Measurements from ENCODE around the gene KLRB1. TPM values are rescaled to one million over a fixed set of nuclear protein-coding genes. Genes with fewer than 3 reads are reported as not detected.

The KLRB1 gene
- not detected for polyA plus RNA-seq (2012; ENCODE audit: insufficient read length, low read depth)

DNA sequence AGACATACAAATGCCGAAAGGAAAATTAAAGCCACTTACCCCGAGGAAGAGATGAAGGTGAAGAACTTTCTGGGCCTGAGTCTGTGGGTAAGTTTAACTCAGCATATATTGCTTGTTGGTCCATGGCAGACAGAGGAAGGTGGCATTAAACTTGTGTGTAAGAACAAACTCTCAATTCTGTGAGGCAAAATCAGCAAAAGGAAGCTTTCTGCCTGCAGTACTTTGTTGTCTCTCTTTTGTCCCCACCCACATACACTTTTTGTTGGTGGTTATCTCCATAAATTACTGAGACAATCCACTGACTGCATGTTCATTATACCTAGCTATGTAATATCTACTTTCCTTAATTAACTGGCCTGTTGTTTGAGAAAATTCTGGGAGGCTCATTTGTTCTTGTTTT lies at the start of gene KLRB1:
Gene KLRB1, minus strand, starts transcription at position 201 of the 400 bp plus-strand sequence. Its CDS starts 77 bp downstream, at position 124.
- TF ChIP-seq REST (IDR thresholded peaks at IDR 0.05; ENCODE audit: insufficient read depth in 1 of 2, low read depth in 2 of 2, low read length in 2 of 2) (no peak), SIN3A (IDR thresholded peaks at IDR 0.05; ENCODE audit: borderline replicate concordance, insufficient read depth, low read length) (no peak), POLR2AphosphoS5 (IDR thresholded peaks at IDR 0.05; ENCODE audit: low read depth, low read length) (no peak), FOXP2 (optimal IDR thresholded peaks at IDR 0.05; ENCODE audit: borderline replicate concordance, extremely low read depth, extremely low read length, insufficient read depth) (no peak), TAF1 (IDR thresholded peaks at IDR 0.05; ENCODE audit: borderline replicate concordance, insufficient read depth, low read length) (no peak)

GRCh38 chr12:9651265-9651729 lies 43.6 kb upstream of the KLRB1 start:
- no peak for TF ChIP-seq SIN3A (IDR thresholded peaks at IDR 0.05; ENCODE audit: borderline replicate concordance, insufficient read depth, low read length)
- no peak for TF ChIP-seq POLR2AphosphoS5 (IDR thresholded peaks at IDR 0.05; ENCODE audit: low read depth, low read length)
- no peak for TF ChIP-seq TAF1 (IDR thresholded peaks at IDR 0.05; ENCODE audit: borderline replicate concordance, insufficient read depth, low read length)
- TF ChIP-seq FOXP2 (optimal IDR thresholded peaks at IDR 0.05; ENCODE audit: borderline replicate concordance, extremely low read depth, extremely low read length, insufficient read depth), result no peak
- no peak for TF ChIP-seq REST (IDR thresholded peaks at IDR 0.05; ENCODE audit: insufficient read depth in 1 of 2, low read depth in 2 of 2, low read length in 2 of 2)

- no peak for TF ChIP-seq POLR2AphosphoS5 (IDR thresholded peaks at IDR 0.05; ENCODE audit: low read depth, low read length)
These were observed 42.4 kb upstream of the KLRB1 start for GRCh38 chr12:9650151-9650576.

GRCh38 chr12:9649532-9649940 lies 41.8 kb upstream of the KLRB1 start:
- TF ChIP-seq FOXP2 (optimal IDR thresholded peaks at IDR 0.05; ENCODE audit: borderline replicate concordance, extremely low read depth, extremely low read length, insufficient read depth), result no peak
- no peak for TF ChIP-seq REST (IDR thresholded peaks at IDR 0.05; ENCODE audit: insufficient read depth in 1 of 2, low read depth in 2 of 2, low read length in 2 of 2)
- TF ChIP-seq TAF1 (IDR thresholded peaks at IDR 0.05; ENCODE audit: borderline replicate concordance, insufficient read depth, low read length), result no peak
- TF ChIP-seq POLR2AphosphoS5 (IDR thresholded peaks at IDR 0.05; ENCODE audit: low read depth, low read length), result no peak
- TF ChIP-seq SIN3A (IDR thresholded peaks at IDR 0.05; ENCODE audit: borderline replicate concordance, insufficient read depth, low read length), result no peak

DNA sequence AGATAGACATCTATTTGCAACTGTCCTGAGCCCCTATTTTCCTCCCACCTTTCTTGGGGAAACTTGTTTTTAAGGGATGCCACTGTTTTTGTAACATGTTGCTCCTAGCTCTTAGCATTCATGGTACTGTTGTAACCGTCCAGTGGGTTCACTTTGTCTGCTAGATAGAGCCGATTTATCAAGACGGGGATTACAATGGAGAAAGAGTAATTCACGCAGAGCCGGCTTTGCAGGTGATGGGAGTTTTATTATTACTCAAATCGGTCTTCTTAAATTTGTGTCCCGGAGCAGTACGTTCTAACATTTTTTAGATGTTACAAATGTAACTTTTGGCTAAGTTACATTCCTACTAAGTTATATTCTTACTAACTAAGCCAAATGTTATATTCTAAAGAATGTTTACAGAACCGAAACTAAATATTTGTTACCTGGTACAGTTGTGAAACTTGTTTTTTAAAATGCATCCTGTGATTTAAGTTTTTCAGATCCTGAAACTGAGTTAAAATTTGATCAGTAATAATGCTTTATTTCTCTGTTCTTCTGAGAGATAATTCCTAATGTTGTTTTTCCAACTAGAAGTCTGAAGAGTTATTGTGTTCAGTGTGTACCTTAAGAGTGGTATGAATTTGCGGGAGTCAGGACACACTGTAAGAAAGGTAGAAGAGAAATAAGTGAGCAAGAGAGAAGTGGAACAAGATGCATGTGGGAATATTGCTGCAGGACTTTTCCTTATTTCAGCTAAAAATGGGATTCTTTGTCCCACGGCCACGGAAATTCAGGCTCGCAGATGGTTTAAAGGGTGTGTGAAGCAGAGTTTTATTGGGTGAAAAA lies 41.2 kb upstream of the KLRB1 start:
- TF ChIP-seq REST (IDR thresholded peaks at IDR 0.05; ENCODE audit: insufficient read depth in 1 of 2, low read depth in 2 of 2, low read length in 2 of 2) (no peak), POLR2AphosphoS5 (IDR thresholded peaks at IDR 0.05; ENCODE audit: low read depth, low read length) (no peak), FOXP2 (optimal IDR thresholded peaks at IDR 0.05; ENCODE audit: borderline replicate concordance, extremely low read depth, extremely low read length, insufficient read depth) (no peak), TAF1 (IDR thresholded peaks at IDR 0.05; ENCODE audit: borderline replicate concordance, insufficient read depth, low read length) (no peak)
